ENCODE measurements around the gene HNRNPA1.
"Not testable (repeated sequence)": the region's sequence is repeated elsewhere in the genome, so short reads cannot be mapped to it uniquely, and the experiment has no call there.

HNRNPA1 gene

GRCh38 chr12:54277823-54278276 is 2.7 kb upstream of the HNRNPA1 start:
- no peak for DNase-seq

GRCh38 chr12:54279227-54279631 is 1.3 kb upstream of the HNRNPA1 start:
- DNase-seq, result no peak

- DNase-seq, result peak; percentile 100
Measured at GRCh38 chr12:54279632-54280467, 676 bp upstream of the HNRNPA1 start, which contains the start of gene CBX5. CBX5 (minus strand) TSS chr12:54280122; CDS start chr12:54257650, 22,472 bp downstream.

GRCh38 chr12:54281261-54281638 is 724 bp downstream of the HNRNPA1 start:
- DNase-seq, result not testable (repeated sequence)

GRCh38 chr12:54281694-54282093 is 1.2 kb downstream of the HNRNPA1 start:
- DNase-seq, result not testable (repeated sequence)

GRCh38 chr12:54282949-54283593 is 2.5 kb downstream of the HNRNPA1 start:
- DNase-seq, result no peak

GRCh38 chr12:54284070-54284780 is 3.7 kb downstream of the HNRNPA1 start:
- not testable (repeated sequence) for DNase-seq

GRCh38 chr12:54285150-54286041 is 4.9 kb downstream of the HNRNPA1 start:
- DNase-seq, result no peak

- DNase-seq, result no peak
Measured at GRCh38 chr12:54286042-54287030, 5.8 kb downstream of the HNRNPA1 start.

GRCh38 chr12:54287261-54288157 is 7.0 kb downstream of the HNRNPA1 start:
- DNase-seq, result no peak

GRCh38 chr12:54292083-54292930 is 11.8 kb downstream of the HNRNPA1 start:
- no peak for DNase-seq

GRCh38 chr12:54292931-54293241 is 12.4 kb downstream of the HNRNPA1 start:
- no peak for DNase-seq

- DNase-seq, result peak; percentile 35
Measured at GRCh38 chr12:54294152-54294952, 13.8 kb downstream of the HNRNPA1 start.

GRCh38 chr12:54294953-54295566 is 14.5 kb downstream of the HNRNPA1 start:
- no peak for DNase-seq

- DNase-seq, result no peak
Measured at GRCh38 chr12:54296393-54297099, 16.0 kb downstream of the HNRNPA1 start.

GRCh38 chr12:54298904-54299303 is 18.4 kb downstream of the HNRNPA1 start:
- no peak for DNase-seq
